ENCODE results near the gene SLC5A2.

DNA sequence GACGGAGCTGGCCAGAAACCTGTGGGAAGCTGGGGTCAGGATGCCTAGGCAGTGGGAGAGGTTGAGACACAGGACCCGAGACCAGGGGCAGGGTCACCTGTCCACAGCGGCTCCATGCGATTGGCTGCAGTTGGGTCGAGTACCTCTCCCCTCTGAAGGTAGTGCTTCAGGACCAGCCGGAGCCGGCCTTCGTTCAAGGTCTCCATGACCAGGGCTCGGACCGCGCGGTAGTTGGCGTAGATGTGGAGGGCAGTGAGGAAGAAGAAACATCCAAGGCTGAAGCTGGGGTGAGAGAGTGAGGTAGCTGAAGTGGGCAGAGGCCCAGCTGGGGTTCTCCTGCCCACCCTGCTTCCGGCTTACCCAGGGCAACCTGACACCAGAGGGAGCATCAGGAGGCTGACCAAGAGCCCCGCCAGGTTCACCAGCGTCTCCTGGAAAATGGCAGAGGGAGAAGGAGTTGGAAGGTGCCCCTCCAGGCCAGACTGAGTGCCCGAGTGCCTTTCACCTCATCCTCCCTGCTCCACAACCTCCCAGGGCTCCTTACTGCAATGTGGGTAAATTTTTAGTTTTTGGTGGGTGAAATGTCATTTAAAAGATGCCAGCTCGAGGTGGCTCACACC is 10.7 kb downstream of the SLC5A2 start:
- TF ChIP-seq, protein P1, sequence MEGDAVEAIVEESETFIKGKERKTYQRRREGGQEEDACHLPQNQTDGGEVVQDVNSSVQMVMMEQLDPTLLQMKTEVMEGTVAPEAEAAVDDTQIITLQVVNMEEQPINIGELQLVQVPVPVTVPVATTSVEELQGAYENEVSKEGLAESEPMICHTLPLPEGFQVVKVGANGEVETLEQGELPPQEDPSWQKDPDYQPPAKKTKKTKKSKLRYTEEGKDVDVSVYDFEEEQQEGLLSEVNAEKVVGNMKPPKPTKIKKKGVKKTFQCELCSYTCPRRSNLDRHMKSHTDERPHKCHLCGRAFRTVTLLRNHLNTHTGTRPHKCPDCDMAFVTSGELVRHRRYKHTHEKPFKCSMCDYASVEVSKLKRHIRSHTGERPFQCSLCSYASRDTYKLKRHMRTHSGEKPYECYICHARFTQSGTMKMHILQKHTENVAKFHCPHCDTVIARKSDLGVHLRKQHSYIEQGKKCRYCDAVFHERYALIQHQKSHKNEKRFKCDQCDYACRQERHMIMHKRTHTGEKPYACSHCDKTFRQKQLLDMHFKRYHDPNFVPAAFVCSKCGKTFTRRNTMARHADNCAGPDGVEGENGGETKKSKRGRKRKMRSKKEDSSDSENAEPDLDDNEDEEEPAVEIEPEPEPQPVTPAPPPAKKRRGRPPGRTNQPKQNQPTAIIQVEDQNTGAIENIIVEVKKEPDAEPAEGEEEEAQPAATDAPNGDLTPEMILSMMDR (conservative IDR thresholded peaks at IDR 0.05) = no peak
- TF ChIP-seq EZH2 (IDR thresholded peaks at IDR 0.05; ENCODE audit: low read depth) = no peak

Data from PC-9 (cell line).